Uterus (tissue), 2 donors: ENCODE results near the gene APC2.

ENCODE experiments used
- CTCF ChIP-seq, 4 experiments: fragments of 200-600 bp in 2 of 4; fragments of 450-650 bp in 2 of 4; sonication (generic) in 2 of 4; IDR thresholded peaks; one replicate each; pipeline ENCODE4 v1.5.1; 2016 to 2019; ENCODE audit warnings: antibody characterized with exemption in 4 of 4, mild to moderate bottlenecking in 2 of 4, moderate library complexity in 1 of 4
- POLR2A ChIP-seq, 2 donors: fragments of 450-650 bp; IDR thresholded peaks; one replicate each; pipeline ENCODE4 v1.6.1; 2016; ENCODE audit warnings: antibody characterized with exemption in 2 of 2, mild to moderate bottlenecking in 1 of 2, moderate library complexity in 1 of 2

- TF ChIP-seq CTCF (IDR thresholded peaks at IDR 0.05), result no peak
- TF ChIP-seq POLR2A (IDR thresholded peaks at IDR 0.05), result no peak
Observed at GRCh38 chr19:1460033-1460995, 10.4 kb downstream of the APC2 start.
